SK-N-SH (cell line): ENCODE data around the gene ZNF605.

Experiments
- CTCF ChIP-seq: fragments of 200-600 bp; sonication (generic); IDR thresholded peaks from 2 replicates; pipeline ENCODE4 v1.6.1; 2017; ENCODE audit warnings: antibody characterized with exemption, mild to moderate bottlenecking, moderate library complexity
- EZH2phosphoT487 ChIP-seq: fragments of 200-600 bp; sonication (generic); IDR thresholded peaks from 2 replicates; pipeline ENCODE4 v1.6.1; 2017; ENCODE audit warnings: low read depth, mixed run types, mild to moderate bottlenecking, antibody characterized with exemption, moderate library complexity, borderline replicate concordance
- JUND ChIP-seq: IDR thresholded peaks from 2 replicates; pipeline ENCODE4 v1.4.0; 2012
- MAX ChIP-seq: IDR thresholded peaks from 2 replicates; pipeline ENCODE4 v1.4.0; 2012; ENCODE audit warnings: low read depth
- MEF2A ChIP-seq: IDR thresholded peaks from 2 replicates; pipeline ENCODE4 v1.4.0; 2012; ENCODE audit warnings: low read depth, borderline replicate concordance
- MXI1 ChIP-seq: IDR thresholded peaks from 2 replicates; pipeline ENCODE4 v1.6.1; 2012; ENCODE audit warnings: mild to moderate bottlenecking, low read depth, low read length, improper control_type of control experiment
- POLR2AphosphoS5 ChIP-seq: IDR thresholded peaks from 2 replicates; pipeline ENCODE4 v1.6.1; 2012; ENCODE audit warnings: low read depth, low read length
- RAD21 ChIP-seq: IDR thresholded peaks from 2 replicates; pipeline ENCODE4 v1.6.1; 2012; ENCODE audit warnings: mild to moderate bottlenecking, low read length
- REST ChIP-seq: IDR thresholded peaks from 2 replicates; pipeline ENCODE4 v1.6.1; 2012; ENCODE audit warnings: mild to moderate bottlenecking, low read depth, low read length, moderate library complexity
- SMC3 ChIP-seq: IDR thresholded peaks from 2 replicates; pipeline ENCODE4 v1.6.1; 2012; ENCODE audit warnings: low read depth, low read length, improper control_type of control experiment
- TAF1 ChIP-seq: IDR thresholded peaks from 2 replicates; pipeline ENCODE4 v1.6.1; 2012; ENCODE audit warnings: low read depth, mild to moderate bottlenecking, low read length, moderate library complexity, borderline replicate concordance
- ZBTB33 ChIP-seq: IDR thresholded peaks from 2 replicates; pipeline ENCODE4 v1.4.0; 2012; ENCODE audit warnings: low read depth, borderline replicate concordance

GRCh38 chr12:132881818-132882217, 74.3 kb downstream of the ZNF605 start:
- TF ChIP-seq MEF2A (no peak), CTCF (no peak), EZH2phosphoT487 (no peak), MAX (no peak), TAF1 (no peak), REST (no peak), SMC3 (no peak), JUND (no peak), ZBTB33 (no peak), POLR2AphosphoS5 (no peak), MXI1 (no peak), RAD21 (no peak)
